Gastroesophageal sphincter (tissue), 3 donors: Measurements from ENCODE around the gene TRIM56.

Source experiments
- EP300 ChIP-seq: sonication (generic); formaldehyde crosslinking; IDR thresholded peaks from one replicate; pipeline ENCODE4 v1.6.1; 2017; ENCODE audit warnings: antibody characterized with exemption, mild to moderate bottlenecking
- POLR2AphosphoS5 ChIP-seq: sonication (generic); formaldehyde crosslinking; IDR thresholded peaks from one replicate; pipeline ENCODE4 v1.6.1; 2017; ENCODE audit warnings: antibody characterized with exemption
- TF ChIP-seq, protein P1 (sequence below), 4 experiments: fragments of 200-600 bp in 2 of 4; fragments of 450-650 bp in 2 of 4; sonication (generic) in 1 of 4; IDR thresholded peaks; one replicate each; pipeline ENCODE4 v1.5.1; 2017 to 2019; ENCODE audit warnings: antibody characterized with exemption in 4 of 4, mild to moderate bottlenecking in 2 of 4, moderate library complexity in 2 of 4

DNA sequence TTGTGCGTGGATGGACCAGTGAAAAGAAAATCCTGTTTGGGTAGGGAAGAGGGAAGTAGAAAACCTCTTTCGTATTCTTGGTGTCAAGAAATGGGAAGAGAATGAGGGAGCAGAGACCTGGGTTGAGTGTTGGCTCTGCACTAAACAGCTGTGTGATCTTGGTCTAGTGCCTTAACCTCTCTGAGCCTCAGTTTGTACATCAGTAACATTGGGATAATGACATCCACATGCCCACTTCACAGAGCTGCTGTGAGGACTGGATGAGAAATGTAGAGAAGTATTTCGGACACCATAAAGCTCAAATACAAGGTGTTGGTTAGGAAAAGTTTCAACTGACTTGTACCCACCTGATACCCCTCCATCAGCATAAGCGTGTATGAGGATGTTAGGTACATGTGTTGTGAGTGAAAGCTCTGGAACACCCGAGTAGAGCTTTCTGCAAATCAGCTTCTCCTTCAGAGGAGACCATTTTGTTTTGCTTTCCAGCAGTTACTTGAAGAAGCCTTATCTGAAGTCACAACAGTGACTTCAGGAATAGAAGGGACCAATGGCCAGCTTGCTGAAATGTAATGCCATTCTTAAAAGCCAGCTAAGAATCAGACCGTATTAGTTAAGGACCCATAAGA is 11.2 kb downstream of the TRIM56 start:
- TF ChIP-seq, protein P1, sequence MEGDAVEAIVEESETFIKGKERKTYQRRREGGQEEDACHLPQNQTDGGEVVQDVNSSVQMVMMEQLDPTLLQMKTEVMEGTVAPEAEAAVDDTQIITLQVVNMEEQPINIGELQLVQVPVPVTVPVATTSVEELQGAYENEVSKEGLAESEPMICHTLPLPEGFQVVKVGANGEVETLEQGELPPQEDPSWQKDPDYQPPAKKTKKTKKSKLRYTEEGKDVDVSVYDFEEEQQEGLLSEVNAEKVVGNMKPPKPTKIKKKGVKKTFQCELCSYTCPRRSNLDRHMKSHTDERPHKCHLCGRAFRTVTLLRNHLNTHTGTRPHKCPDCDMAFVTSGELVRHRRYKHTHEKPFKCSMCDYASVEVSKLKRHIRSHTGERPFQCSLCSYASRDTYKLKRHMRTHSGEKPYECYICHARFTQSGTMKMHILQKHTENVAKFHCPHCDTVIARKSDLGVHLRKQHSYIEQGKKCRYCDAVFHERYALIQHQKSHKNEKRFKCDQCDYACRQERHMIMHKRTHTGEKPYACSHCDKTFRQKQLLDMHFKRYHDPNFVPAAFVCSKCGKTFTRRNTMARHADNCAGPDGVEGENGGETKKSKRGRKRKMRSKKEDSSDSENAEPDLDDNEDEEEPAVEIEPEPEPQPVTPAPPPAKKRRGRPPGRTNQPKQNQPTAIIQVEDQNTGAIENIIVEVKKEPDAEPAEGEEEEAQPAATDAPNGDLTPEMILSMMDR (IDR thresholded peaks at IDR 0.05), result no peak
- TF ChIP-seq POLR2AphosphoS5 (no peak), EP300 (no peak)
